Adipocyte (in vitro differentiated cells): ENCODE results near the gene KIAA0930.

Experiments used
- DNase-seq: peaks from one replicate; pipeline ENCODE4 v3.0.0-alpha.2; 2015; ENCODE audit warnings: low read depth
- H3K27me3 ChIP-seq: replicated peaks from 2 replicates; pipeline ENCODE4 v1.7.0; 2013; ENCODE audit warnings: mild to moderate bottlenecking, low read length, moderate library complexity; ENCODE audit not compliant: control insufficient read depth, insufficient read depth
- H3K36me3 ChIP-seq: 2 replicates; pipeline ENCODE4 v1.7.0; 2013; ENCODE audit warnings: low read length, mild to moderate bottlenecking, moderate library complexity; ENCODE audit not compliant: control insufficient read depth, insufficient read depth, severe bottlenecking
- H3K4me1 ChIP-seq: 2 replicates; pipeline ENCODE4 v1.7.0; 2013; ENCODE audit warnings: mild to moderate bottlenecking, low read length, moderate library complexity; ENCODE audit not compliant: control insufficient read depth, insufficient read depth
- H3K4me3 ChIP-seq: 2 replicates; pipeline ENCODE4 v1.7.0; 2013; ENCODE audit warnings: mild to moderate bottlenecking, low read length, moderate library complexity
- H3K9ac ChIP-seq: 2 replicates; pipeline ENCODE4 v1.7.0; 2013; ENCODE audit warnings: mild to moderate bottlenecking, low read length, moderate library complexity
- H3K9me3 ChIP-seq: 2 replicates; pipeline ENCODE4 v1.7.0; 2013; ENCODE audit warnings: mild to moderate bottlenecking, low read length, moderate library complexity; ENCODE audit not compliant: control insufficient read depth

KIAA0930 gene

DNA sequence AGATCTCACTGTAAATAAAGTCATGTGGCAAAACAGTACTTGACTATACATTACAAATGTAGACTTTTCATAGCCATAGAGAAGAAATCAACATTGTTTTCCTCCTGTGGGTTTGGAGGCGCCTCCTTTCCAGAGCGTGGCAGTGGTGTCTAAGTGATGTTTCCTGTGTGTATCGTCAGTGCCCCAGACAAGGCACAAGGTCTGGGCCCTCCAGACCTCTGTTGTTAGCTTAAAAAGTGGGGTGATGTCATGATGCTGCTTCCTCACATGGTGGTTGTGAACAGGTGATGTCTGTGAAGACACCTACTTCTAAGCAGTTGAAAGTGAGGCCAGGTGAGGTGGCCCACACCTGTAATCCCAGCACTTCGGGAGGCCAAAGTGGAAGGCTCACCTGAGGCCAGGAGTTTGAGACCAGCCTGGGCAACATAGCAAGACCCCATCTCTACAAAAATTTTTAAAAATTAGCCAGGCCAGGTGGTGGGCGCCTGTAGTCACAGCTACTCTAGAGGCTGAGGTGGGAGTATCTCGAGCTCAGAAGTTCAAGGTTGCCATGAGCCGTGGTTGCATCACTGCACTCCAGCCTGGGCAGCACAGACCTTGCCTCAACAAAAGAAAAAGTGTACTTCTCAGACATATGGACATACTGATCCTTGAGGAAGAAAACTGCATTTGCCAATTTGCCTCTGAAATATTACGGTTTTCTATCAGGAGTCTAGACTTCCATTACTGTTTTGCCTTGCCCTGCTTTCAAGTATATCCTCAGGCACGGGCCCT lies 61.2 kb downstream of the KIAA0930 start:
- H3K4me3 ChIP-seq = no peak overlapping the region
- H3K27me3 ChIP-seq = no peaks in the 10 kb centered on the region
- no peak overlapping the region for H3K9ac ChIP-seq
- no peak for DNase-seq
- H3K4me1 ChIP-seq = no peaks in the 10 kb centered on the region
- H3K9me3 ChIP-seq = no peaks in the 10 kb centered on the region
- H3K36me3 ChIP-seq = peaks cover 84% of the 10 kb centered on the region

DNA sequence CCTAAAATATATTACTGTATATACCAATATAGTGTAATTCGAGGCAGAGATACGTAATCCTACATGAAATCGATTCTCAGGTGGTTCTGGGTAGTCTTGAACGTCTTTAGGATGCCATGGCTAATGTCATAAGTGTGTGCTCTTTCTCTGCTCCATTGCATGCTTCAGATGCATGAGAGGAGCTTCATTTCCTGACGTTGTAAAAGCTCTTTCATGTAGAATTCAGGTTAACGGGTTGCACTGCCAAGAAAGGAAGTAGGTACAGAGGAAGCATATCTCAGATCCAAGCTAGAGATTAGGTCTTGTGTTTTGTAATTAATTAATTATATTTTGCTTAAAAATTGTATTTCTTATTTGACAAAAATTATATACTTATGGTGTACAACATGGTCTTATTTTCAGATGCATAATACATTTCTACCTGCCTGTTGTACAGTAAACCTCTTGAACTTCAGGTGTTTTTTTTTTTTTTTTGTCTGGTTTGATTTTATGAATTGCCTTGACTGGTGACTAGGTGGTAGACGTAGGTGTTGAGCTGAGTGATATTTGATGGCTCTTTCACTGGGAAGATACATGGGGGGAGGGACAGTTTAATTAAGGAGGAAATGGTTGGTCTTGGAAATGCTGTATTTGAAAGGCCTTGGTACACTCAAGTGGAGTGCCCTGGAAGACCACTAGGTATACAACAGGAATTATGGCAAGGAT lies 67.7 kb downstream of the KIAA0930 start:
- no peak for DNase-seq
- Histone ChIP-seq H3K9ac (no peak overlapping the region), H3K4me1 (no peaks in the 10 kb centered on the region), H3K27me3 (no peaks in the 10 kb centered on the region), H3K9me3 (no peaks in the 10 kb centered on the region), H3K36me3 (peaks cover 97% of the 10 kb centered on the region), H3K4me3 (no peak overlapping the region)

DNA sequence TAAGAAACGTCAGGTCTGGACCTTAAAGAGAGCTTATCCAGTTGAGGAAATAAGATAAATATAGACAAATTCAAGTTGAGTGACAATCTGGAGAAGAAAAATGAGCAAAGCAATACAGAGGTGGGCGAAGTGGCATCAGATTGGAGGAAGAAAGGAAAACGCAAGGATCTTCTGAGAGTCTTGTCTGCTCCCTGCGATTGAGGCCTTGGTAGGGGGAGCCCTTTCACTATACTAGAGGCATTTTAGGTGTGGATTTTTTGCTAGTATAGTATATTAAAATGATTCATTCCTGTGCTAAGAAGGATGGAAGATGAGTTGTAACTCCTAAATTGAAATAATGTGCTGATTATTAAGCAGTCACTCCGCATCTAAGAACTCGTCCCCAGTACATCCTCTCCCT lies 68.9 kb downstream of the KIAA0930 start:
- no peak for DNase-seq
- Histone ChIP-seq H3K4me3 (no peak overlapping the region), H3K27me3 (no peaks in the 10 kb centered on the region), H3K36me3 (peaks cover 92% of the 10 kb centered on the region), H3K9me3 (no peaks in the 10 kb centered on the region), H3K9ac (no peak overlapping the region), H3K4me1 (peaks cover 3% of the 10 kb centered on the region)

DNA sequence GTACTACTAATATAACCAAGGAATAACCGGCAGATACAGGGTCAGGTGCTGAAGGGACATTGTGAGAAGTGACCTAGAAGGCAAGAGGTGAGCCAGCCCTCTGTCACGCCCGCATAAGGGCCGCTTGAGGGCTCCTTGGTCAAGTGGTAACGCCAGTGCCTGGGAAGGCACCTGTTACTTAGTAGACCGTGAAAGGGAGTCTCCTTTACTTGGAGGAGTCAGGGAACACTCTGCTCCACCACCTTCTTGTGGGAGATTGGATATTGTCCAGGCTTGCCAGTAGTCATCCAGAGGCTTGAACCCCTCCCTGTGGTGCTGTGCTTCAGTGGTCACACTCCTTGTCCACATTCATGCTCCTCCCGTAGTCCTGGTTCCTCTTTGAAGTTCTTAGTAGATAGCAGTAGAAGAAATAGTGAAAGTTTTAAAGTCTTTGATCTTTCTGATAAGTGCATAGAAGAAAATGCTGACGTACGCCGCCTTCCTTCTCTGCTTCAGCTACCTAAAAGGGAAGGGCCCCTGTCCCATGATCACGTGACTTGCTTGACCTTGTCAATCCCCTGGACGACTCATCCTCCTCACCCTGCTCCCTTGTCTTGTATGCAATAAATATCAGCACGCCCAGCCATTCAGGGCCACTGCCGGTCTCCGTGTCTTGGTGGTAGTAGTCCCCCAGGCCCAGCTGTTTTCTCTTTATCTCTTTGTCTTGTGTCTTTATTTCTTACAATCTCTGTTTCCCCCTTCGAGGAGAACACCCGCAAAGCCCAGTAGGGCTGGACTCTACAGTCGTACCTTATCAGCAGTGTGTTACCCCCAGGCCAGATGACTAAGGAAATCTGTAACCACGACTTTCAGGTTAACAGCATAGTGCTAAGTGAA lies 70.9 kb downstream of the KIAA0930 start:
- Histone ChIP-seq H3K36me3 (peaks cover 72% of the 10 kb centered on the region), H3K4me1 (peaks cover 11% of the 10 kb centered on the region), H3K9me3 (no peaks in the 10 kb centered on the region), H3K27me3 (no peaks in the 10 kb centered on the region), H3K4me3 (no peak overlapping the region), H3K9ac (no peak overlapping the region)
- DNase-seq = no peak

DNA sequence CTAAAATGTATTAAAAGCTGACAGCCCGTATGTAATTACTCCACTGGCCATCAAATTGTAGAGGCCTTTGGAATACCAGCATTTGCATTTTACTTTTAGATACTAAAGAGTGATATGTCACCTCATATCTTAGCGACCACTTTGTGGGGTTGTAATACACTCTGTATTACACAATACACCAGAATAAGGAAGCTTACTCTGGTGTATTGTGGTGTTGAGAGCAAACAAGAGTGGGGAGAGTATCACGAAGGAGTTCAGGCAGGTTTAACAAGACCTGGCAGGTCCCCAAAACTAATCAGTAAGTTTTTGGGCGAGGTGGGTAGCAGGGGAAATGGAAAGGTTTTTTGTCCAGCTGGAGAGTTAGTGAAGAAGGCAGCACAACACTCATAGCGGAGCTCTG lies 73.8 kb downstream of the KIAA0930 start:
- peaks cover 15% of the 10 kb centered on the region for H3K4me1 ChIP-seq
- no peaks in the 10 kb centered on the region for H3K9me3 ChIP-seq
- peaks cover 43% of the 10 kb centered on the region for H3K36me3 ChIP-seq
- H3K27me3 ChIP-seq = no peaks in the 10 kb centered on the region
- H3K4me3 ChIP-seq = no peak overlapping the region
- no peak overlapping the region for H3K9ac ChIP-seq
- DNase-seq = no peak

DNA sequence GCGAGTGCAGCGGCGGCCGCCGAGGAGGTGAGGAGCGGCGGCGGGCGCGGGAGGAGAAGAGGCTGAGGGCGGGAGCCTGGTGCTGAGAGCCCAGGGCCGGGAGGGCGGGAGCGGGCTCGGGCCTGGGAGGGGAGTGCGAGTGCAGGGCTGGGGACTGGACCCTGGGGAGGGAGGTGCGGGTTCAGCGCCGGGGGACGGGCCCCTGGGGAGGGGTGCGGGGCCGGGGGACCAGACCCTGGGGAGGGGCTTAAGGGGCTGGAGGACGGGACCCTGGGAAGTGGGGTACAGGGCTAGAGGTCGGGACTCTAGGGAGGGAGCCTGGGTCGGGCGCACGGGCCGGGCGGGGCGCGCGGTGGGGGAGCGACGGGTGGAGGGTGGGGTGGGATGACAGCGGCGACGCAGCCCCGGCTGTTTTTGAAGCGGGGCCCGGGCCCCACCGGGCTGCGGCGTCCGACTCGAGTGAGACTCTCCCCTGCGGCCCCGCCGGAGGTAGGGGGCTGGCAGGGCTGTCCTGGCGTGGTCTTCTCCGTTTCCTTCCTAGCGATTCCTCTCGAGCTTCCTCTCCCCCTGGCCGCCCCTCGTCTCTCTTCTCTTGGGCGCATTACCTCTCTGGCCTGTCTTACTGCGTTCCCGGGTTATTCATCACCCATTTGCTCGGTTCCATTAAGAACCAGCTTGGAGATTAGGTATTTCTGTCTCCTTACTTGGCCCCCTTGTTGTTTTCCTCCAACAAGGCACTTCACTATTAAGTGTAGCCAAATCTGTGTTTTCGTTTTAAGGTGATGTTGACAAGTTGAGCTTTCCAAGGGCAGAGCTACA lies 76.2 kb downstream of the KIAA0930 start:
- no peaks in the 10 kb centered on the region for H3K27me3 ChIP-seq
- peak; percentile 56 for DNase-seq
- H3K4me3 ChIP-seq = peak overlapping the region; percentile 97
- peak overlapping the region; percentile 97 for H3K9ac ChIP-seq
- H3K9me3 ChIP-seq = no peaks in the 10 kb centered on the region
- H3K4me1 ChIP-seq = peaks cover 28% of the 10 kb centered on the region
- H3K36me3 ChIP-seq = peaks cover 19% of the 10 kb centered on the region

DNA sequence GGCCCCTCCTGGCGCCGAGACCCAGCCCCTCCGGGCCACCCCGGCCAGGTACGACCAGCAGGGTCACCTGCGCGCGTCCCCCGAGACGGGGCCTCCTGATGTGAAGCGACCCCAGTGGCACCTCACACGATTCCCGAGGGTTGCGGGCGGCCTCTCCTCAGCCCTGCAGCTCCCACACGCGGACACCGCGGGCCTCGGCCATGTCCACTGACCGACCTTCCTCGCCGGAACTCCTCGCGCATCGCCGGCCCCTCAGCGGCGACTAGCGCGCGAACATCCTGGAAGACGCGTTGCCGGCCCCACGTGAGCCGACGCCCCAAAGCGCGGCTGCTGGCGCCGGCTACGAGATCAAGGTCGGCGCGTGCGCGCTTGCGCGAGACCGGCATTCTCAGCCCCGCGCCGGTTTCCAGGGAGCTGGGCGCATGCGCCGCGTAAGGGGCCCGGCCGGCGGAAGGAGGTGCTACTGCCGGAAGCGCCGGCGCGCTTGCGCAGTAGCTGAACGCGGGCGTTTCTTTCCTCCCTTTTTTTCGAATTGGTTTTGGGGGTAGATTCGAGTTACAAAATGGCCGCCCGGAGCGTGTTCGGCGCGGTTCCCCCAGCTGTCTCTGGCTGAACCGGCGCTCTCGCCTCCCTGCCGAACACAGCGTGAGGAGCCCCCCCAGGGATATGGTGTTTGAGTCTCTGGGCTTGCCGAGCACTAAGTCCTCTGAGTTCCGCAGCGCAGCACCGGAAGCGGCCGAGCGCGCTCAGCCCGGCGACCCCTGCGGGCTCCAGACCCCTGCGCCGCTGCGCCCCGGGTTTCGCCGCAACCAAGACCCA lies 77.0 kb downstream of the KIAA0930 start, which contains the start of gene NUP50:
Gene NUP50, plus strand, starts transcription at position 475 of the 819 bp plus-strand sequence. CDS start 4,253 bp downstream, outside the sequence.
- peak within 1 kb of the TSS; percentile 97 for H3K4me3 ChIP-seq
- DNase-seq = peak; percentile 99
- H3K36me3 ChIP-seq = peaks cover 10% of the 10 kb centered on the region
- no peaks in the 10 kb centered on the region for H3K9me3 ChIP-seq
- peaks cover 34% of the 10 kb centered on the region for H3K4me1 ChIP-seq
- H3K9ac ChIP-seq = peak within 1 kb of the TSS; percentile 97
- H3K27me3 ChIP-seq = no peaks in the 10 kb centered on the region

DNA sequence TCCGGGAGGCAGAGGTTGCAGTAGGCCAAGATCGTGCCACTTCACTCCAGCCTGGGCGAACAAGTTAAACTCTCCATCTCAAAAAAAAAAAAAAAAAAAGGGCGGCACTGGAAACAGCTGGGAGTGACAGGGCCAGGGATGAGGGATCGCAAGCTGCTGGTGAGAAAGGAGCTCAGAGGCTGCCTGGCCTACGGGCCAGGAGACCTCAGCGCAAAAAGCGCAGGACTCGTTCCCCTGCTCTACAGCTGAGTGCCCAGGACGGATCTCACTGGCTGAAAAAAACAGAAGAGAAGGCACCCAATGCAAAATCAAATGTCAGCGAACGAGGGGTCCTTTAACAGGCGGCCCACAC lies 77.6 kb downstream of the KIAA0930 start:
- Histone ChIP-seq H3K9ac (peak overlapping the region; percentile 97), H3K4me1 (peaks cover 40% of the 10 kb centered on the region), H3K27me3 (no peaks in the 10 kb centered on the region), H3K4me3 (peak overlapping the region; percentile 97), H3K36me3 (peaks cover 5% of the 10 kb centered on the region), H3K9me3 (no peaks in the 10 kb centered on the region)
- DNase-seq = peak; percentile 57

DNA sequence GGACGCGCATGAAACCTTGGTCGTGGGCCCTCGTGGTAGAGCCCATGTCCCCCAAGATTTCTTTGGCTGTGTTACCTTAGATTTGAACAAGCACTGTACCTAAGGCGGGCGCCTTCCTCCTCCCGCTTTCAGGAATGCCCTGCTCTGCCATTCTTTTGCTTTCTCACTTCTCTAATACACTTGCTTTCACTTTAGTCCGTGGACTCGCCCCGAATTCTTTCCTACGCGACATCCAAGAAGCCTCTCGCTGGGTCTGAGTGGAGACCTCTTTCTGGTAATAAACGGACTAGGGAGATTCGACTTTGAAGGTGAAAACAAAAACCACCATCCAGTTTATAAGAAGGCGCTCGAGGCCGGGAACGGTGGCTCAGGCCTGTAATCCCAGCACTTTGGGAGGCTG lies 78.2 kb downstream of the KIAA0930 start:
- H3K4me3 ChIP-seq = peak overlapping the region; percentile 97
- peaks cover 45% of the 10 kb centered on the region for H3K4me1 ChIP-seq
- no peaks in the 10 kb centered on the region for H3K27me3 ChIP-seq
- no peak for DNase-seq
- peak overlapping the region; percentile 97 for H3K9ac ChIP-seq
- no peaks in the 10 kb centered on the region for H3K9me3 ChIP-seq
- H3K36me3 ChIP-seq = peaks cover 4% of the 10 kb centered on the region
